DND-41 (cell line): Measurements from ENCODE around the gene NUFIP2.

Experiments used
- ATAC-seq: fragments of 200-7000 bp; cut with Tn5 transposase; 3 replicates; pipeline ENCODE4 v1.9.1; 2021; ENCODE audit warnings: low read depth; ENCODE audit not compliant: insufficient read depth
- DNase-seq: peaks from one replicate; pipeline ENCODE4 v3.0.0-alpha.2; 2020
- H2AFZ ChIP-seq: 2 replicates; pipeline ENCODE4 v1.6.0; 2012; ENCODE audit warnings: low read depth, low read length
- H3K27ac ChIP-seq: 2 replicates; pipeline ENCODE4 v1.5.1; 2012; ENCODE audit warnings: low read length, inconsistent platforms
- H3K27me3 ChIP-seq: fragments of 200-600 bp; sonication (generic); 2 replicates; pipeline ENCODE4 v1.6.0; 2012; ENCODE audit warnings: low read length, mild to moderate bottlenecking, inconsistent platforms; ENCODE audit not compliant: insufficient read depth, poor library complexity
- H3K36me3 ChIP-seq: 2 replicates; pipeline ENCODE4 v1.5.1; 2012; ENCODE audit warnings: low read length, inconsistent platforms; ENCODE audit not compliant: insufficient read depth
- H3K4me1 ChIP-seq: 2 replicates; pipeline ENCODE4 v1.5.1; 2012; ENCODE audit warnings: mild to moderate bottlenecking, low read length; ENCODE audit not compliant: insufficient read depth
- H3K4me2 ChIP-seq: 2 replicates; pipeline ENCODE4 v1.6.0; 2012; ENCODE audit warnings: mild to moderate bottlenecking, moderate library complexity, low read length, inconsistent platforms; ENCODE audit not compliant: insufficient read depth
- H3K4me3 ChIP-seq, 2 experiments: fragments of 200-600 bp in 1 of 2; shearing (Covaris generic) in 1 of 2; 2 replicates each; pipeline ENCODE4 v1.5.1; 2012 to 2016; ENCODE audit warnings: inconsistent platforms in 2 of 2, low read length in 2 of 2, mild to moderate bottlenecking in 2 of 2, low read depth in 1 of 2, moderate library complexity in 1 of 2
- H3K79me2 ChIP-seq: 2 replicates; pipeline ENCODE4 v1.6.0; 2012; ENCODE audit warnings: low read length, inconsistent platforms; ENCODE audit not compliant: insufficient read depth
- H3K9ac ChIP-seq: 2 replicates; pipeline ENCODE4 v1.6.0; 2012; ENCODE audit warnings: low read depth, mild to moderate bottlenecking, inconsistent platforms, low read length, moderate library complexity
- H3K9me3 ChIP-seq: 2 replicates; pipeline ENCODE4 v1.5.1; 2012; ENCODE audit warnings: low read length, moderate library complexity, mild to moderate bottlenecking, inconsistent platforms; ENCODE audit not compliant: insufficient read depth, severe bottlenecking
- H4K20me1 ChIP-seq: 2 replicates; pipeline ENCODE4 v1.6.0; 2012; ENCODE audit warnings: low read length; ENCODE audit not compliant: insufficient read depth
- CTCF ChIP-seq: IDR thresholded peaks from 2 replicates; pipeline ENCODE4 v1.5.1; 2012; ENCODE audit warnings: borderline replicate concordance, low read length, moderate library complexity, mild to moderate bottlenecking; ENCODE audit not compliant: poor library complexity, severe bottlenecking; ENCODE audit errors: extremely low read depth
- EZH2 ChIP-seq: IDR thresholded peaks from 3 replicates; pipeline ENCODE4 v1.6.1; 2012; ENCODE audit warnings: borderline replicate concordance, low read depth, mild to moderate bottlenecking, moderate library complexity, low read length, inconsistent platforms; ENCODE audit not compliant: severe bottlenecking

Gene NUFIP2

DNA sequence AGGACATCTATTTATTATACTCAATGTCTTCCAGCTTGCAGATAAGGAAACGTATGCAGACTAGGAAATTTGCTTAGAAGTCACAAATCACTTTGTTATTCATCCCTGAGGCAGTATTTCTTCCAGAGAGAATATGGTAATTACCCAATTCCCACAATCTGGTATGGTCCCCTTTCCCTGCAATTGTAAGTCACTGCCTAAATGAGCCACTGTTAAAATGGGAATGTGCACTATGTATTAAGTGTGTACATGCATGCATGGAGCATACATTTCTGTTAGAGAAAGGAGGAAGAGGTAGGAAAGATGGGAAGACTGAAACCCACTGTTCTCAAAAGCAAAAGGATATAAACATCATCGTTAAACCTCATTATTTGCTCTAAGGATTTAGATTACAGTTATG, 10.0 kb downstream of the NUFIP2 start:
- DNase-seq: no peak
- Histone ChIP-seq H3K4me3 (no peak overlapping the region), H3K9me3 (no peaks in the 10 kb centered on the region), H3K9ac (no peak overlapping the region), H4K20me1 (peaks cover 95% of the 10 kb centered on the region), H3K36me3 (peaks cover 97% of the 10 kb centered on the region), H3K27me3 (no peaks in the 10 kb centered on the region), H2AFZ (no peak overlapping the region), H3K79me2 (peaks cover 98% of the 10 kb centered on the region), H3K27ac (no peak overlapping the region), H3K4me1 (peaks cover 70% of the 10 kb centered on the region), H3K4me2 (peak overlapping the region; percentile 27; the same call in 1 of the 2 replicates)
- TF ChIP-seq CTCF (no peak), EZH2 (no peak)
- ATAC-seq: no peak

- DNase-seq (no peak), ATAC-seq (0 out of 3 replicates have a peak, but pooled peaks have one; percentile 39)
- H3K4me3 ChIP-seq: 0 out of 4 replicates have a peak overlapping the region, but pooled peaks of 1 of the 2 experiments have one; percentile 17
- no peaks in the 10 kb centered on the region for H3K27me3 ChIP-seq
- TF ChIP-seq EZH2: no peak
- TF ChIP-seq CTCF: peak; percentile 12
- peak overlapping the region; percentile 27; the same call in 1 of the 2 replicates for H3K4me2 ChIP-seq
- no peak overlapping the region for H3K9ac ChIP-seq
- peaks cover 65% of the 10 kb centered on the region for H3K4me1 ChIP-seq
- peaks cover 97% of the 10 kb centered on the region for H3K36me3 ChIP-seq
- H3K9me3 ChIP-seq: no peaks in the 10 kb centered on the region
- H3K27ac ChIP-seq: no peak overlapping the region
- H3K79me2 ChIP-seq: peaks cover 98% of the 10 kb centered on the region
- peaks cover 95% of the 10 kb centered on the region for H4K20me1 ChIP-seq
- no peak overlapping the region for H2AFZ ChIP-seq
These were observed 10.5 kb downstream of the NUFIP2 start for GRCh38 chr17:29283496-29283895.

DNA sequence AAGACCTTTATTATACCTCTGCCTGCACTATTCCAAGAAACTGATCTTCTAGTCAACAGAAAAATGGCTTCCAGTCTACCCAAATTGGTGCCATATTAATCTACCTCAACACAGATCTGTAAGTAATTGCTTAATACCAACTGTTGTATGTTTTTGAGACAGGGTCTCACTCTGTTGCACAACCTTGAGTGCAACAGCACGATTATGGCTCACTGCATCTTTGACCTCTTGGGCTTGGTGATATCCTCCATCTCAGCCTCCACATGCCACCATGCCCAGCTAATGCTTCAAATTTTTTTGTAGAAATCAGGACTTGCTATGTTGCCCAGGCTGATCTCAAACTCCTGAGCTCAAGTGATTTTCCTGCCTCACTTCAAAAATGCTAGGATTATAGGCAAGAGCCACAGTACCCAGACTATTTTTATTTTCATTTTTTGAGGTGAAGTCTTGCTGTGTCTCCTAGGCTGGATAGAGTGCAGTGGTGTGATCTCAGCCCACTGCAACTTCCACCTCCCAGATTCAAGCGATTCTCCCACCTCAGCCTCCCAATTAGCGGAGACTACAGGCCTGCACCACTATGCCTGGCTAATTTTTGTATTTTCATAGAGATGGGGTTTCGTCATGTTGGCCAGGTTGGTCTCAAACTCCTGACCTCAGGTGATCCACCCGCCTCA, 14.4 kb downstream of the NUFIP2 start:
- Histone ChIP-seq H3K27me3 (no peaks in the 10 kb centered on the region), H3K36me3 (peaks cover 92% of the 10 kb centered on the region), H3K4me3 (no peak overlapping the region), H3K9ac (no peak overlapping the region), H3K27ac (no peak overlapping the region), H3K4me2 (peak overlapping the region; percentile 29; the same call in 1 of the 2 replicates), H3K79me2 (peaks cover 98% of the 10 kb centered on the region), H4K20me1 (peaks cover 92% of the 10 kb centered on the region), H3K9me3 (no peaks in the 10 kb centered on the region), H2AFZ (no peak overlapping the region), H3K4me1 (peaks cover 40% of the 10 kb centered on the region)
- DNase-seq: no peak
- TF ChIP-seq EZH2 (no peak), CTCF (no peak)
- ATAC-seq: peak; percentile 6; the same call in 1 of the 3 replicates
